H1 (cell line): ENCODE data around the gene TCF4. TPM values are rescaled to one million over a fixed set of nuclear protein-coding genes. Genes with fewer than 3 reads are reported as not detected.

Source experiments
- BCL11A ChIP-seq, 2 experiments: IDR thresholded peaks; one replicate each; pipeline ENCODE4 v1.6.1; 2011; ENCODE audit warnings: low read depth in 2 of 2, low read length in 2 of 2, mild to moderate bottlenecking in 2 of 2
- CTCF ChIP-seq, 3 experiments: IDR thresholded peaks; 1 replicate in 2 of 3; 2 replicates in 1 of 3; pipeline versions ENCODE4 v1.5.1 to v1.6.1; 2011; ENCODE audit warnings: low read length in 3 of 3, mild to moderate bottlenecking in 3 of 3, inconsistent platforms in 2 of 3, low read depth in 1 of 3, moderate library complexity in 1 of 3; ENCODE audit not compliant: insufficient read depth in 1 of 3; ENCODE audit errors: control extremely low read depth in 1 of 3
- KDM5A ChIP-seq: fragments of 200-600 bp; IDR thresholded peaks from 2 replicates; pipeline ENCODE4 v1.7.1; 2012; ENCODE audit warnings: mild to moderate bottlenecking, low read length, inconsistent platforms, mixed read lengths
- RAD21 ChIP-seq, 2 experiments: IDR thresholded peaks in 1 of 2; conservative IDR thresholded peaks in 1 of 2; 2 replicates each; pipeline ENCODE4 v1.6.1; 2011; ENCODE audit warnings: low read depth in 2 of 2, low read length in 2 of 2, improper control_type of control experiment in 1 of 2, inconsistent platforms in 1 of 2, mild to moderate bottlenecking in 1 of 2, moderate library complexity in 1 of 2
- SIN3A ChIP-seq, 2 experiments: IDR thresholded peaks in 1 of 2; conservative IDR thresholded peaks in 1 of 2; 2 replicates each; pipeline ENCODE4 v1.6.1; 2011 to 2012; ENCODE audit warnings: low read length in 2 of 2, improper control_type of control experiment in 1 of 2, low read depth in 1 of 2, mild to moderate bottlenecking in 1 of 2
- SUZ12 ChIP-seq: fragments of 200-600 bp; sonication (generic); IDR thresholded peaks from 2 replicates; pipeline ENCODE4 v1.6.1; 2012; ENCODE audit warnings: mild to moderate bottlenecking, inconsistent platforms, low read length, moderate library complexity, mixed read lengths
- polyA plus RNA-seq, 7 experiments: library from polyadenylated mRNA; depleted of rRNA in 3 of 7; stranded (reverse) in 5 of 7; unstranded in 2 of 7; fragments of >200 nt in 5 of 7; fragments of 200-250 nt in 2 of 7; gene quantifications; 1 replicate in 5 of 7; 2 replicates in 1 of 7; 4 replicates in 1 of 7; pipeline versions ENCODE4 v1.2.1 to v1.2.3, GENCODE V29; 2011 to 2013; ENCODE audit warnings: missing spikeins in 2 of 7, mixed read lengths in 2 of 7
- total RNA-seq: library from RNA; stranded (reverse); fragmentation: NEBNext Ultra II Directional; extraction: Animal tissue kit (Norgen Biotek cat#: 25700); gene quantifications from 2 replicates; pipeline ENCODE4 v1.2.1, GENCODE V29; 2021

TCF4 gene
- total and polyA plus RNA-seq, 2 of the 8 experiments (the other 6 are each of a cell fraction or from before 2014, with no cell fraction given) = 59.3 to 118 TPM

GRCh38 chr18:55246278-55246677 lies 341.7 kb downstream of the TCF4 start (continued):
- no peak for TF ChIP-seq CTCF (IDR thresholded peaks at IDR 0.05; ENCODE audit: control extremely low read depth in 1 of 3, insufficient read depth in 1 of 3, low read depth in 1 of 3, low read length in 3 of 3)
- no peak for TF ChIP-seq BCL11A (IDR thresholded peaks at IDR 0.05; ENCODE audit: low read depth in 2 of 2, low read length in 2 of 2)
- no peak for TF ChIP-seq SIN3A (conservative IDR thresholded peaks at IDR 0.05 in 1 of 2, IDR thresholded peaks at IDR 0.05 in 1 of 2; ENCODE audit: low read depth in 1 of 2, low read length in 2 of 2)
- TF ChIP-seq SUZ12 = no peak
- TF ChIP-seq RAD21 (IDR thresholded peaks at IDR 0.05 in 1 of 2, conservative IDR thresholded peaks at IDR 0.05 in 1 of 2; ENCODE audit: low read depth in 2 of 2, low read length in 2 of 2) = no peak
- TF ChIP-seq KDM5A = no peak
- TF ChIP-seq, all 59 proteins: peak for 0
